Measurements from ENCODE around the gene PRKCH.
A peak's percentile ranks its signal among the peaks of the same experiment; 100 is the strongest.
"Not testable (repeated sequence)": the region's sequence is repeated elsewhere in the genome, so short reads cannot be mapped to it uniquely, and the experiment has no call there.

PRKCH gene

GRCh38 chr14:61460063-61460462, 138.7 kb downstream of the PRKCH start:
- no peak for DNase-seq (ENCODE audit: low spot score)

GRCh38 chr14:61460718-61461611, 139.6 kb downstream of the PRKCH start:
- DNase-seq (ENCODE audit: low spot score): no peak

DNA sequence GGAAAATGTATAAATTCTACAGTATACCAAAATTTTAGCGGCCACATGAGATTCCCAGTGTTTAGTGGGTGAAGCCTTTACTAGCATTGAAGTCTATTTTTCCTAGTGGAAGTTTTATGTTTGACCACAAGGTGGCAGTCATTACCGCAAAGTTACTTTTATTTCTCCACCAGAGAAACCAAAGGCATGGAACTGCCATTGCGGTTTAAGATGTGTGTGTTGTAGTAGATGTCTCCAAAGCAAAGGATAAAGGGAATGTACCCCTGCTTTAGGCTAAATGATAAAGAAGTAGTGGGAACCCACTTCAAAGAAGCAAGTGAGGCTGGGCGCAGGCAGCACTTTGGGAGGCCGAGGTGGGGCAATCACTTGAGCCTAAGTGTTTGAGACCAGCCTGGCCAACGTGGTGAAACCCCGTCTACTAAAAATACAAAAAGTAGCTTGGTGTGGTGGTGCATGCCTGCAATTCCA, 140.5 kb downstream of the PRKCH start:
- DNase-seq (ENCODE audit: low spot score): peak; percentile 68

- no peak for DNase-seq (ENCODE audit: low spot score)
Observed at GRCh38 chr14:61462566-61463193, 141.3 kb downstream of the PRKCH start.

GRCh38 chr14:61463664-61464285, 142.4 kb downstream of the PRKCH start:
- DNase-seq (ENCODE audit: low spot score): no peak

DNA sequence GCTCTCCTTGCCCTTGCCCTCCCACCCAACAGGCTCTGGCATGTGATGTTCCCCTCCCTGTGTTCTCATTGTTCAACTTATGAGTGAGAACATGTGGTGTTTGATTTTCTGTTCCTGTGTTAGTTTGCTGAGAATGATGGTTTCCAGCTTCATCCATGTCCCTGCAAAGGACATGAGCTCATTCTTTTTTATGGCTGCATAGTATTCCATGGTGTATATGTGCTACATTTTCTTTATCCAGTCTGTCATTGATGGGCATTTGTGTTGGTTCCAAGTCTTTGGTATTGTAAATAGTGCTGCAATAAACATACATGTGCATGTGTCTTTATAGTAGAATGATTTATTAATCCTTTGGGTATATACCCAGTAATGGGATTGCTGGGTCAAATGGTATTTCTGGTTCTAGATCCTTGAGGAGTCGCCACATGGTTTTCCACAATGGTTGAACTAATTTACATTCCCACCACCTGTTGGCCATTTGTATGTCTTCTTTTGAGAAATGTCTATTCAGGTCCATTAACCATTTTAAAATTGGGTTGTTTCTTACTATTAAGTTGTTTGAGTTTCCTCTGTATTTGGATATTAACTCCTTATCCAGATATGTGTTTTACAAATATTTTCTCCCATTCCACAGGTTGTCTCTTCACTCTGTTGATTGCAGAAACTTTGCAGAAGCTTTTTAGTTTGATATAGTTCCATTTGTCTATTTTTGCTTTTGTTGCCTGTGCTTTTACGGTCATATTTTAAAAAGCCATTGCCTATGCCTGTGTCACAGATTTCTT, 143.4 kb downstream of the PRKCH start:
- not testable (repeated sequence) for DNase-seq (ENCODE audit: low spot score)

DNA sequence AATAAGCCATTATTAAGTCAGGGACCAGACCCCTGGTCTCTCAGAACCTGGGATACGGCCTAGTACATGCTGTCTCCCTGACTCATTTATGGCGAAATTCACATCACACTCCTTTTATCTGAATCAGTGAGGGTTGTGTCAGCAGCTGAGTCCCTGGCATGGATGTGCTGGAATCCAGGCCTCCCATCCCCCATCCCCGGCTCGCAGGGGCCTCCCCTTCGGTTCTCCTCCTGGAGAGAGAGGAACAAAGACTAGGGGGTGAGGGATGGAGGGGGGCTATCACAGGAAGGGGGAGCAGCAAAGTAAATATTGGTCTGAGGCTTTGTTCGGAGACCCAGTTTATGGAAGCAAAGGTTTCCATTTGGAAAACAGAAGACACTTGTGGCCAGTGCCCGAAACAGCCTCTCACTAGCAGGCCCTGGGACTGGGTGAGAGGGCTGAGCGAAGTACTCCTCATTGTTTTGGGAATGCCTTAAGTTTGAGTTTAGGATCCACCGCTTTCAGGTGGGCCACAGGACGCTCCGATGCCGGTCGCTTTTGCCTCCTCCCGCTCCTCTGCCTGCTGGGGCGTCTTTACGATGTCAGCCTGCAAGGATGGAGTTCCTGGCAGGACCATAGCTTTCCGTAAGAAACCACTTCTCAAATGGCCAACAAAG, 145.0 kb downstream of the PRKCH start:
- DNase-seq (ENCODE audit: low spot score): no peak

- no peak for DNase-seq (ENCODE audit: low spot score)
Observed at GRCh38 chr14:61466905-61467280, 145.5 kb downstream of the PRKCH start.

GRCh38 chr14:61467296-61467695, 145.9 kb downstream of the PRKCH start:
- DNase-seq (ENCODE audit: low spot score): no peak

GRCh38 chr14:61468063-61468825, 146.9 kb downstream of the PRKCH start:
- no peak for DNase-seq (ENCODE audit: low spot score)

- DNase-seq (ENCODE audit: low spot score): no peak
Observed at GRCh38 chr14:61469781-61470180, 148.4 kb downstream of the PRKCH start.

- DNase-seq (ENCODE audit: low spot score): no peak
Observed at GRCh38 chr14:61470261-61470960, 149.0 kb downstream of the PRKCH start.

DNA sequence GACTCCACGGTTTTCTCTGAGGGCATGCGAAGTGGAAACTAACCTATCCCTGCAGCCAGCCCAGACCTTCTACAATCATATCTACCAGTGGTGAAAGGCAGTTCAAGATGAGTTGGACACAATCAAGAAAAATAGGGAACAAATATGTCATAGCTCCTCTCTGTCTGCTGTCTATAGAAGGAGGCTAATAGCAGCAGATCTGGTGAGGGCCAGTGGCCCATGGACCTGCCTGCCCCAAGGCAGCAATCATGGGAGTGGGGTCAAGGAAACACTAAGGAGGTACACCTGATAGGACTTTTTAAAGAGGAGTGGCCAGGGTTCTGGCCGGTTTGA, 149.5 kb downstream of the PRKCH start:
- DNase-seq (ENCODE audit: low spot score): no peak

- no peak for DNase-seq (ENCODE audit: low spot score)
Observed at GRCh38 chr14:61471297-61472005, 150.1 kb downstream of the PRKCH start.

DNA sequence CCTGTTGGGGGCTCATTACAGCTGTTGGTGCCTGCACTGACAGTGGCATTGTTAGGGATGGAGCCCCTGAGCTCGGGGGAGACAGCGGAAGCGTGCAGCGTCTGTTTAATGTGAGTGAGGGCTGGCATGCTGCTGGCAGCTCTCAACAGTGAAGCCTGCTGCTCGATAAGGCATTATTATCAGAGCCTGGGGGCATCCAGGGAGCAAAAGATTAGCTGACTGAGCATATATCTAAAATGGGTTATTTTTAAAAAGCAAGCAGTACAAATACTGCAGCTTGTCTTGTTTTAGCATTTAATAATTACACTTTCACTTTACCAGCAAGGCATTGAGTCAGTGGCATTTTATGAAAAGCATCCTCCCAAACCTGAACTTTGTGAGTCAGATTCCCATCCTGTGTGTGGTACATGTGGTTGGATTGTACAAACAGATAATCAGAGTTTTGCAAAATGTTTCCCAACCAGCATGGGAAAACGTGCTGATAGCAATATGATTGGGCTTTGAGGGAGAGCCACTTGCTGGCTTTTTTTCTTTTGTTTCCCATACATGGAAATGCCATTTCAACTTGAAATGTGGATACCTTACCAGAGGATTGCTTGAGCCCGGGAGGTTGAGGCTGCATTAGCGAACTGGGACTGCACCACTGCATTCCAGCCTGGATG, 150.8 kb downstream of the PRKCH start:
- DNase-seq (ENCODE audit: low spot score): no peak

GRCh38 chr14:61472801-61473376, 151.5 kb downstream of the PRKCH start:
- no peak for DNase-seq (ENCODE audit: low spot score)

DNA sequence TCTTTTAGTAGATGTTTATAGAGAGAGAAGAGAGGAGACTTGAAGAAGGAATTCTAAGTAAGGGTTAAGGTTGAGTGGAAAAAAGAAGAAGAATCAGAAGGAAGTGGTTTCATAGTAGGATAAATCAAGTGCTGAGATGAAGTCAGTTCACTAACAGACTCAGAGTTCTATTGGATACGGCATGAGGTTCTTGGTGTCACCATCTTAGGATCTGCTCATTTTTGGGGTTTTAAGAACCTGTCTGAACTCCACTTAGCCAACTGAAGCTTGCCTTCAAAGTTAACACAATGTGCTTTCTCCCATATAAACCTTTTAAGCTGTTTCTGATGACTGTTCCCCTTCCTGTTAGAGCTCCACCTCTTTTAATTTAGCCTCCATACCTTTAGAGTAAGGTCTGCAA, 152.6 kb downstream of the PRKCH start:
- no peak for DNase-seq (ENCODE audit: low spot score)

GRCh38 chr14:61474701-61475100, 153.3 kb downstream of the PRKCH start:
- no peak for DNase-seq (ENCODE audit: low spot score)

GRCh38 chr14:61475316-61475715, 153.9 kb downstream of the PRKCH start:
- DNase-seq (ENCODE audit: low spot score): peak; percentile 73
